GM12872 (cell line): ENCODE results near the gene CDH4.

Experiments used
- TF ChIP-seq, protein P1 (sequence below): IDR thresholded peaks from 3 replicates; pipeline ENCODE4 v1.5.1; 2011; ENCODE audit warnings: low read depth, mild to moderate bottlenecking, low read length, moderate library complexity; ENCODE audit not compliant: insufficient read depth

CDH4 gene

DNA sequence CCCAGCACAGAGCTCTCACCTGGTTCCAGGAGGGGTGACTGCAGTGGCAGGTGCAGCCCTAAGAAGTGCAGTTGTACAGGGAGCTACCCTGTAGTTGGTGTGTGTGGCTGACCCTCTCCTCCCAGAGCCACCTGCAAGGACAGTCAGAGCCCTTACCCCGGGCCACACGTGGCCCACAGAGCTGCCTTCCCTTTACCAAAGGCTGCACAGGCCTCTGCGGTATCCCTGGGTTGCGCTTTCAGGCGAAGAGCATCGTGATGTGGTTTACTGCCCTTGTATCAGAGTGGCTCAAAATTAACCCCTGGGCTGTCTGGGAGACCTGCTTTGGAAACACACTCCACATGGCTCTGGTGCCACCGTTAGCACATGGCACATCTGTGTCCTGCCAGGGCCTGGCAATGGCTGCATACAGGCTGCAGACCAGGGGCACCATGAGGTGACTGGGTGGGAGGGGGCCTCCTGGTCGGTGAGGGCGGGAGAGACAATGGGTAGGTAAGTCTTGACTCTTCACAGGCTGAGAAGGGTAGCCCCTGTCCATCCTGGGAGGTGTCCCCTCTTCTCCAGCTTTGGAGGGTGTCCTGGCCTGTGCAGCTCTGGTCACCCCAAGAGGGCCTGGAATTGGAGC lies 81.5 kb downstream of the CDH4 start:
- TF ChIP-seq, protein P1, sequence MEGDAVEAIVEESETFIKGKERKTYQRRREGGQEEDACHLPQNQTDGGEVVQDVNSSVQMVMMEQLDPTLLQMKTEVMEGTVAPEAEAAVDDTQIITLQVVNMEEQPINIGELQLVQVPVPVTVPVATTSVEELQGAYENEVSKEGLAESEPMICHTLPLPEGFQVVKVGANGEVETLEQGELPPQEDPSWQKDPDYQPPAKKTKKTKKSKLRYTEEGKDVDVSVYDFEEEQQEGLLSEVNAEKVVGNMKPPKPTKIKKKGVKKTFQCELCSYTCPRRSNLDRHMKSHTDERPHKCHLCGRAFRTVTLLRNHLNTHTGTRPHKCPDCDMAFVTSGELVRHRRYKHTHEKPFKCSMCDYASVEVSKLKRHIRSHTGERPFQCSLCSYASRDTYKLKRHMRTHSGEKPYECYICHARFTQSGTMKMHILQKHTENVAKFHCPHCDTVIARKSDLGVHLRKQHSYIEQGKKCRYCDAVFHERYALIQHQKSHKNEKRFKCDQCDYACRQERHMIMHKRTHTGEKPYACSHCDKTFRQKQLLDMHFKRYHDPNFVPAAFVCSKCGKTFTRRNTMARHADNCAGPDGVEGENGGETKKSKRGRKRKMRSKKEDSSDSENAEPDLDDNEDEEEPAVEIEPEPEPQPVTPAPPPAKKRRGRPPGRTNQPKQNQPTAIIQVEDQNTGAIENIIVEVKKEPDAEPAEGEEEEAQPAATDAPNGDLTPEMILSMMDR, result no peak

DNA sequence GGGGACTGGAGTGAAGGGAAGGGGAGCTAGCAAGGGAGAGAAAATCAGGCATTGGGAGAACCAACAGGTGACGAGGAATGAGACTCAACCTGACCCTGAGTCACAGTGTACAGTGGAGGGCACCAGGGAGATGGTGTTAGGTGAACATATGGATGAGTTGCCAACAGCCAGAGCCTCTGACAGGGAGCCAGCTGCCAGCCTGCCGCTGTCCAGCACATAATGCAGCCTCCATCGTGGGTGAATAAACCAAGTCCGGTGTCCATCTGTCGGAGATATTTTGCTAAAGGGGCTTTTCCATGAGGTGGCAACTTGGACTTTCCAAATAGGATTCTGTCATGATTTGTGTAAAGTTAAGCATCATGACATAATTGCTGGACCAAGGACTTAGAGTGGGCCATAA lies 88.1 kb downstream of the CDH4 start:
- TF ChIP-seq, protein P1, result no peak

DNA sequence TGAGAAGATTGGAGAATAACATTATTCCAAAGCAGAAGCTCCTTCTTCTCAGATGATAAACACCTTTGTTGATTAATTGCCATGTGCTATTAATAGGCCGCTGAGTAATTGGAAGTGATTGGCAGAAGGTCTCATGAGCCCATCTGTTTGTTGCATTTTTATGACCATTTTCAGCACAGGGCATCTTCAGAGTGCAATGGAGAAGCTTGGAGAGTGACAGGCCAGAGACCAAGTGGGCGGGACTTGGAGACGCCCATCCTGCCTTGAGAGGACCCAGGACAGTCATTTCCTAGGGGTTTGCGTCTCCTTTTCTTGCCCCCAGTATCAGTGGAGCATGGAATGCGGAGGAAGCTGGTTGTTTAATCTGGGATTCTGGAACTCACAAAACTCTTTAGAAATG lies 89.5 kb downstream of the CDH4 start:
- TF ChIP-seq, protein P1, result no peak

- TF ChIP-seq, protein P1, result no peak
Observed at GRCh38 chr20:61343934-61344333, 91.9 kb downstream of the CDH4 start.

GRCh38 chr20:61345656-61346055 lies 93.6 kb downstream of the CDH4 start:
- TF ChIP-seq, protein P1, result no peak

GRCh38 chr20:61346996-61347395 lies 94.9 kb downstream of the CDH4 start:
- TF ChIP-seq, protein P1, result no peak

DNA sequence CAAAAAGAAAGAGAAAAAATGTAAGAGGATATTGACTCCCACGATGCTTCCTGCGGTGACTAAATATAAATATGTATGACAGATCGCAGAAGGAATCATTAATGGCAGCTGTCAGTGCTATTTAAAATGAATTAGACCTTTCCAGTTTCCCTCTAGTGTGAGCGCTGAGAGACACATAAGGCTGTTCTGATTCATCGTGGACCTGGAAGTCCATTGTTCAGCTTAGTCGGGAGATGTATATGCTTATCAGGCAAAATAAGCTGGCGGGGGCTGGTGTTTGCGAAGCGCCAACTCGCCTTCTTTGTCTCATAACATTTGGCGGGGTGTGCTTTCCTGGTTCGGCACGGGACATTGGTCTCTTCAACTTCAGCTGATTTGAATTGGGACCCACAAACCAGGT lies 95.4 kb downstream of the CDH4 start:
- TF ChIP-seq, protein P1, result no peak
